Ascending aorta (tissue), 2 donors: Measurements from ENCODE around the gene PRR12. TPM values are rescaled to one million over a fixed set of nuclear protein-coding genes. Genes with fewer than 3 reads are reported as not detected.

ENCODE experiments used
- DNase-seq, 2 donors: peaks; one replicate each; pipeline ENCODE4 v3.0.0-alpha.2; 2019; ENCODE audit warnings: low spot score in 2 of 2
- H3K27ac ChIP-seq, 2 donors: fragments of 200-600 bp; sonication (generic); one replicate each; pipeline ENCODE4 v1.5.1; 2016 to 2017; ENCODE audit warnings: mild to moderate bottlenecking in 1 of 2
- H3K27me3 ChIP-seq: fragments of 200-600 bp; sonication (generic); one replicate; pipeline ENCODE4 v1.5.1; 2017
- H3K36me3 ChIP-seq, 2 donors: fragments of 200-600 bp; sonication (generic); one replicate each; pipeline ENCODE4 v1.5.1; 2016
- H3K4me1 ChIP-seq, 2 donors: fragments of 200-600 bp; sonication (generic); one replicate each; pipeline ENCODE4 v1.5.1; 2016 to 2017; ENCODE audit warnings: mild to moderate bottlenecking in 1 of 2
- H3K4me3 ChIP-seq, 2 donors: fragments of 200-600 bp; sonication (generic); one replicate each; pipeline ENCODE4 v1.5.1; 2016 to 2017; ENCODE audit warnings: mild to moderate bottlenecking in 1 of 2
- H3K9me3 ChIP-seq, 2 donors: fragments of 200-600 bp; sonication (generic); one replicate each; pipeline ENCODE4 v1.5.1; 2016
- CTCF ChIP-seq, 3 experiments: fragments of 200-600 bp in 2 of 3; fragments of 450-650 bp in 1 of 3; sonication (generic) in 2 of 3; IDR thresholded peaks; one replicate each; pipeline ENCODE4 v1.5.1; 2016 to 2019; ENCODE audit warnings: antibody characterized with exemption in 3 of 3, mild to moderate bottlenecking in 1 of 3, moderate library complexity in 1 of 3
- intact Hi-C: fragments of 100-400 bp; cut with DNase I; formaldehyde crosslinking; loops from one replicate; pipeline ENCODE4 v1.15.1; 2023
- total RNA-seq: library from RNA; depleted of rRNA; stranded (reverse); fragments of >200 nt; gene quantifications from one replicate; pipeline ENCODE4 v1.1.0, GENCODE V29; 2016

The PRR12 gene
- 23.6 TPM for total RNA-seq

GRCh38 chr19:49590971-49591730, at the start of gene PRR12:
TSS of gene PRR12 (plus strand) at chr19:49591182. CDS start at chr19:49591655, 473 bp downstream.
- peaks cover 2 to 12% of the 10 kb centered on the region in 2 donors for H3K4me1 ChIP-seq
- DNase-seq = no peak
- peak within 1 kb of the TSS; percentile 81 to 91 for H3K4me3 ChIP-seq
- H3K27me3 ChIP-seq = no peaks in the 10 kb centered on the region
- intact Hi-C loops = loop anchor here (1.0 to 5.0 kb wide), 5 partner anchors 73 to 276 kb away; partner anchors contain the start of genes AP2A1, DKKL1, PNKP and PRMT1
- peaks cover 21 to 22% of the 10 kb centered on the region in 2 donors for H3K36me3 ChIP-seq
- TF ChIP-seq CTCF (IDR thresholded peaks at IDR 0.05) = no peak
- peak within 1 kb of the TSS; percentile 82 to 87 for H3K27ac ChIP-seq
- no peaks in the 10 kb centered on the region for H3K9me3 ChIP-seq

GRCh38 chr19:49541914-49542313, 49.1 kb upstream of the PRR12 start:
- intact Hi-C loops = no loop called here
- DNase-seq = no peak
- peaks cover 44 to 52% of the 10 kb centered on the region in 2 donors for H3K36me3 ChIP-seq

GRCh38 chr19:49542446-49542845, 48.5 kb upstream of the PRR12 start:
- TF ChIP-seq CTCF (IDR thresholded peaks at IDR 0.05) = no peak

More at GRCh38 chr19:49541914-49542313, 49.1 kb upstream of the PRR12 start:
- no peak for TF ChIP-seq CTCF (IDR thresholded peaks at IDR 0.05)
- H3K4me3 ChIP-seq = no peak overlapping the region
- no peaks in the 10 kb centered on the region for H3K27me3 ChIP-seq
- H3K27ac ChIP-seq = no peak overlapping the region
- no peaks in the 10 kb centered on the region for H3K4me1 ChIP-seq
- no peaks in the 10 kb centered on the region for H3K9me3 ChIP-seq

GRCh38 chr19:49543032-49543431, 48.0 kb upstream of the PRR12 start:
- Histone ChIP-seq H3K4me1 (no peaks in the 10 kb centered on the region), H3K27ac (no peak overlapping the region), H3K27me3 (no peaks in the 10 kb centered on the region), H3K9me3 (no peaks in the 10 kb centered on the region), H3K36me3 (peaks cover 32 to 42% of the 10 kb centered on the region in 2 donors), H3K4me3 (no peak overlapping the region)
- DNase-seq = no peak
- no peak for TF ChIP-seq CTCF (IDR thresholded peaks at IDR 0.05)
- intact Hi-C loops = no loop called here

More at GRCh38 chr19:49542446-49542845, 48.5 kb upstream of the PRR12 start:
- intact Hi-C loops = no loop called here
- Histone ChIP-seq H3K9me3 (no peaks in the 10 kb centered on the region), H3K27ac (no peak overlapping the region), H3K27me3 (no peaks in the 10 kb centered on the region), H3K4me3 (no peak overlapping the region), H3K36me3 (peaks cover 38 to 47% of the 10 kb centered on the region in 2 donors), H3K4me1 (no peaks in the 10 kb centered on the region)
- no peak for DNase-seq

GRCh38 chr19:49544154-49544553, 46.8 kb upstream of the PRR12 start:
- H3K4me3 ChIP-seq = no peak overlapping the region
- no peaks in the 10 kb centered on the region for H3K4me1 ChIP-seq
- no peaks in the 10 kb centered on the region for H3K27me3 ChIP-seq
- peaks cover 21 to 32% of the 10 kb centered on the region in 2 donors for H3K36me3 ChIP-seq
- intact Hi-C loops = no loop called here
- no peak for TF ChIP-seq CTCF (IDR thresholded peaks at IDR 0.05)
- no peaks in the 10 kb centered on the region for H3K9me3 ChIP-seq
- no peak overlapping the region for H3K27ac ChIP-seq
- no peak for DNase-seq
